Esophagus squamous epithelium (tissue), 5 donors: Measurements from ENCODE around the gene RPL14. TPM values are rescaled to one million over a fixed set of nuclear protein-coding genes. Genes with fewer than 3 reads are reported as not detected.

Experiments used
- DNase-seq: peaks from one replicate; lab custom pipeline; 2025; lab: John Stamatoyannopoulos, UW
- H3K27ac ChIP-seq, 4 donors: fragments of 200-600 bp; sonication (generic); one replicate each; pipeline ENCODE4 v1.5.1; 2016 to 2019; ENCODE audit warnings: mild to moderate bottlenecking in 1 of 4
- H3K27me3 ChIP-seq, 4 donors: fragments of 200-600 bp; sonication (generic); 1 replicate in 3 of 4; 2 replicates in 1 of 4; pipeline versions ENCODE4 v1.5.1 to v1.6.0; 2017 to 2021; ENCODE audit warnings: antibody characterized with exemption in 1 of 4
- H3K36me3 ChIP-seq, 3 donors: fragments of 200-600 bp; sonication (generic); one replicate each; pipeline ENCODE4 v1.5.1; 2016 to 2019
- H3K4me1 ChIP-seq, 3 donors: fragments of 200-600 bp; sonication (generic); one replicate each; pipeline ENCODE4 v1.5.1; 2017 to 2019
- H3K4me3 ChIP-seq, 4 donors: fragments of 200-600 bp; sonication (generic); 1 replicate in 3 of 4; 2 replicates in 1 of 4; pipeline ENCODE4 v1.5.1; 2016 to 2019; ENCODE audit warnings: mild to moderate bottlenecking in 2 of 4, moderate library complexity in 1 of 4
- H3K9me3 ChIP-seq, 3 donors: fragments of 200-600 bp; sonication (generic); one replicate each; pipeline ENCODE4 v1.5.1; 2016 to 2019
- CTCF ChIP-seq, 6 experiments: fragments of 450-650 bp in 4 of 6; fragments of 200-600 bp in 2 of 6; sonication (generic) in 2 of 6; IDR thresholded peaks; one replicate each; pipeline ENCODE4 v1.5.1; 2016 to 2019; ENCODE audit warnings: antibody characterized with exemption in 6 of 6, mild to moderate bottlenecking in 4 of 6, moderate library complexity in 4 of 6
- POLR2A ChIP-seq, 4 donors: fragments of 450-650 bp; IDR thresholded peaks; one replicate each; pipeline ENCODE4 v1.6.1; 2017; ENCODE audit warnings: antibody characterized with exemption in 4 of 4, mild to moderate bottlenecking in 4 of 4, moderate library complexity in 3 of 4
- WGBS, 2 donors: methylation state at CpG; one replicate each; pipeline ENCODE4 v1.1.5; 2018; 5-methylcytosine and 5-hydroxymethylcytosine counted together
- intact Hi-C: fragments of 100-400 bp; cut with DNase I; formaldehyde crosslinking; loops from one replicate; pipeline ENCODE4 v1.15.0; 2022
- total RNA-seq, 4 donors: library from RNA; depleted of rRNA; stranded (reverse); fragments of >200 nt; gene quantifications; one replicate each; pipeline ENCODE4 v1.1.0, GENCODE V29; 2016
- donor health status: DM: yes; HTN: yes; CAD: no.

Gene RPL14
- total RNA-seq, 4 donors from 2014 or later, result 333 to 488 (median 431) TPM

- WGBS, 2 donors, result 73 to 77% methylated on average over 4 of the region's 4 CpGs
- no peak for DNase-seq
- Histone ChIP-seq H3K27ac (no peak overlapping the region), H3K9me3 (no peaks in the 10 kb centered on the region), H3K27me3 (no peaks in the 10 kb centered on the region), H3K4me1 (no peaks in the 10 kb centered on the region), H3K36me3 (peaks cover 0 to 18% (median 0%) of the 10 kb centered on the region in 3 donors), H3K4me3 (no peak overlapping the region)
- intact Hi-C loops, result no loop called here
- no peak for TF ChIP-seq CTCF (IDR thresholded peaks at IDR 0.05)
Observed at GRCh38 chr3:40445880-40446279, 11.3 kb upstream of the RPL14 start.

- TF ChIP-seq POLR2A (IDR thresholded peaks at IDR 0.05), result no peak
- 76 to 77% methylated on average over 2 of the region's 2 CpGs for WGBS, 2 donors
Observed at GRCh38 chr3:40450438-40450837, 6.7 kb upstream of the RPL14 start.

GRCh38 chr3:40451551-40451950 lies 5.6 kb upstream of the RPL14 start:
- Histone ChIP-seq H3K4me3 (no peak overlapping the region), H3K27me3 (no peaks in the 10 kb centered on the region), H3K27ac (peak overlapping the region in 2 of 4 donors; percentile 95 to 98), H3K9me3 (no peaks in the 10 kb centered on the region), H3K36me3 (peaks cover 0 to 2% (median 0%) of the 10 kb centered on the region in 3 donors), H3K4me1 (peaks cover 7 to 30% (median 17%) of the 10 kb centered on the region in 3 donors)
- intact Hi-C loops, result no loop called here
- no peak for DNase-seq
- TF ChIP-seq POLR2A (IDR thresholded peaks at IDR 0.05) (no peak), CTCF (IDR thresholded peaks at IDR 0.05) (no peak)

More at GRCh38 chr3:40450438-40450837, 6.7 kb upstream of the RPL14 start:
- Histone ChIP-seq H3K4me3 (no peak overlapping the region), H3K27me3 (no peaks in the 10 kb centered on the region), H3K4me1 (peaks cover 7 to 23% (median 12%) of the 10 kb centered on the region in 3 donors), H3K9me3 (no peaks in the 10 kb centered on the region), H3K27ac (no peak overlapping the region), H3K36me3 (peaks cover 0 to 12% (median 0%) of the 10 kb centered on the region in 3 donors)
- intact Hi-C loops, result no loop called here
- DNase-seq, result no peak

- no peak for TF ChIP-seq POLR2A (IDR thresholded peaks at IDR 0.05)
- no peak for TF ChIP-seq CTCF (IDR thresholded peaks at IDR 0.05)
- intact Hi-C loops, result no loop called here
- H3K4me3 ChIP-seq, result peak overlapping the region; percentile 59 to 84 (median 73)
Observed at GRCh38 chr3:40452057-40452456, 5.1 kb upstream of the RPL14 start.

GRCh38 chr3:40452562-40452875 lies 4.6 kb upstream of the RPL14 start:
- no peak for TF ChIP-seq POLR2A (IDR thresholded peaks at IDR 0.05)
- no peak for TF ChIP-seq CTCF (IDR thresholded peaks at IDR 0.05)
- H3K27ac ChIP-seq, result peak overlapping the region; percentile 92 to 98 (median 95)
- no peaks in the 10 kb centered on the region for H3K27me3 ChIP-seq
- intact Hi-C loops, result no loop called here
- no peaks in the 10 kb centered on the region for H3K9me3 ChIP-seq
- H3K4me3 ChIP-seq, result peak overlapping the region; percentile 59 to 84 (median 73)
- WGBS, 2 donors, result 3 to 9% methylated on average over 5 to 7 of the region's 7 CpGs
- H3K36me3 ChIP-seq, result no peaks in the 10 kb centered on the region
- DNase-seq, result no peak
- peaks cover 7 to 32% (median 17%) of the 10 kb centered on the region in 3 donors for H3K4me1 ChIP-seq

More at GRCh38 chr3:40452057-40452456, 5.1 kb upstream of the RPL14 start:
- Histone ChIP-seq H3K9me3 (no peaks in the 10 kb centered on the region), H3K27ac (peak overlapping the region; percentile 92 to 98 (median 95)), H3K4me1 (peaks cover 7 to 32% (median 17%) of the 10 kb centered on the region in 3 donors), H3K36me3 (no peaks in the 10 kb centered on the region), H3K27me3 (no peaks in the 10 kb centered on the region)
- DNase-seq, result no peak
- 60 to 85% methylated on average over 1 of the region's 1 CpG for WGBS, 2 donors
